CD8-positive, alpha-beta memory T cell (primary cell): ENCODE results near the gene ZBTB5. TPM values are rescaled to one million over a fixed set of nuclear protein-coding genes. Genes with fewer than 3 reads are reported as not detected.
A peak's percentile ranks its signal among the peaks of the same experiment; 100 is the strongest.

Source experiments
- CTCF ChIA-PET: fragments of 350-600 bp; sonication (Branson Sonifier 250); formaldehyde crosslinking; loops from one replicate; lab custom pipeline; 2021; ENCODE audit warnings: antibody characterized with exemption; lab: Charles Lee
- POLR2A ChIA-PET: fragments of 350-600 bp; sonication (Branson Sonifier 250); formaldehyde crosslinking; loops from one replicate; lab custom pipeline; 2021; ENCODE audit warnings: antibody characterized with exemption; lab: Charles Lee
- DNase-seq, 5 donors: peaks; one replicate each; pipeline versions ENCODE4 v3.0.0 to v3.0.0-alpha.2; 2020 to 2022; ENCODE audit warnings: mixed read lengths in 1 of 5
- H3K27ac ChIP-seq: one replicate; pipeline ENCODE4 v1.7.0; 2013; ENCODE audit warnings: low read depth, mild to moderate bottlenecking, low read length, moderate library complexity
- H3K27me3 ChIP-seq: 2 replicates; pipeline ENCODE4 v1.7.0; 2013; ENCODE audit warnings: low read length, mild to moderate bottlenecking; ENCODE audit not compliant: insufficient read depth, poor library complexity, severe bottlenecking
- H3K36me3 ChIP-seq: 2 replicates; pipeline ENCODE4 v1.7.0; 2013; ENCODE audit warnings: mild to moderate bottlenecking, low read length, moderate library complexity; ENCODE audit not compliant: insufficient read depth
- H3K4me1 ChIP-seq: 2 replicates; pipeline ENCODE4 v1.7.0; 2013; ENCODE audit warnings: mild to moderate bottlenecking, low read length, moderate library complexity; ENCODE audit not compliant: insufficient read depth
- H3K4me3 ChIP-seq: 2 replicates; pipeline ENCODE4 v1.7.0; 2013; ENCODE audit warnings: mild to moderate bottlenecking, low read length
- H3K9me3 ChIP-seq: 2 replicates; pipeline ENCODE4 v1.7.0; 2013; ENCODE audit warnings: mild to moderate bottlenecking, low read length
- H3K27ac Mint-ChIP-seq, 8 donors: one replicate each; pipeline ENCODE4 v1.8.0; 2020 to 2021; ENCODE audit warnings: mixed read lengths in 8 of 8, mild to moderate bottlenecking in 6 of 8, inconsistent platforms in 3 of 8, moderate library complexity in 3 of 8
- H3K27me3 Mint-ChIP-seq, 2 donors: one replicate each; pipeline ENCODE4 v1.8.0; 2020 to 2021; ENCODE audit warnings: mixed read lengths in 2 of 2, mild to moderate bottlenecking in 1 of 2, moderate library complexity in 1 of 2
- H3K36me3 Mint-ChIP-seq, 3 donors: one replicate each; pipeline ENCODE4 v1.8.0; 2020 to 2021; ENCODE audit warnings: mixed read lengths in 3 of 3, inconsistent platforms in 1 of 3, mild to moderate bottlenecking in 1 of 3
- H3K4me1 Mint-ChIP-seq, 3 donors: one replicate each; pipeline ENCODE4 v1.8.0; 2020 to 2021; ENCODE audit warnings: mixed read lengths in 3 of 3, inconsistent platforms in 1 of 3, mild to moderate bottlenecking in 1 of 3
- H3K4me3 Mint-ChIP-seq, 7 donors: one replicate each; pipeline ENCODE4 v1.8.0; 2020 to 2021; ENCODE audit warnings: mixed read lengths in 7 of 7, mild to moderate bottlenecking in 6 of 7, moderate library complexity in 4 of 7, inconsistent platforms in 2 of 7
- H3K9me3 Mint-ChIP-seq, 5 donors: one replicate each; pipeline ENCODE4 v1.8.0; 2020 to 2022; ENCODE audit warnings: mixed read lengths in 5 of 5, mild to moderate bottlenecking in 3 of 5, moderate library complexity in 2 of 5, inconsistent platforms in 1 of 5
- polyA plus RNA-seq: library from polyadenylated mRNA; unstranded; fragments of 300-500 nt; fragmentation: Illumina TruSeq; gene quantifications from one replicate; pipeline ENCODE4 v1.2.3, GENCODE V29; 2021
- total RNA-seq, 2 experiments: library from RNA; stranded (reverse); gene quantifications; one replicate each; pipeline ENCODE4 v1.2.3, GENCODE V29; 2021

Gene ZBTB5
- total and polyA plus RNA-seq, 3 experiments from 2014 or later: 0.81 to 7.9 (median 7.0) TPM

GRCh38 chr9:37446401-37446800 is 18.8 kb downstream of the ZBTB5 start:
- Histone ChIP-seq H3K9me3 (no peaks in the 10 kb centered on the region), H3K36me3 (peaks cover 23% of the 10 kb centered on the region), H3K27me3 (no peaks in the 10 kb centered on the region), H3K4me3 (no peak overlapping the region), H3K27ac (no peak overlapping the region), H3K4me1 (no peaks in the 10 kb centered on the region)
- no peak for DNase-seq
- peak overlapping the region in 3 of 8 donors; percentile 6 to 65 (median 17) for H3K27ac Mint-ChIP-seq
- H3K4me3 Mint-ChIP-seq: no peak overlapping the region
- POLR2A ChIA-PET: no interaction called here
- peaks cover 0 to 1% of the 10 kb centered on the region in 2 donors for H3K27me3 Mint-ChIP-seq
- H3K36me3 Mint-ChIP-seq: peaks cover 0 to 52% (median 9%) of the 10 kb centered on the region in 3 donors
- H3K4me1 Mint-ChIP-seq: peaks cover 13 to 37% (median 15%) of the 10 kb centered on the region in 3 donors
- no peaks in the 10 kb centered on the region for H3K9me3 Mint-ChIP-seq
- CTCF ChIA-PET: interaction anchor here (0.7 kb wide), 1 partner anchor 36 kb away, joined by 3 read pairs; no protein-coding TSS in a partner anchor

DNA sequence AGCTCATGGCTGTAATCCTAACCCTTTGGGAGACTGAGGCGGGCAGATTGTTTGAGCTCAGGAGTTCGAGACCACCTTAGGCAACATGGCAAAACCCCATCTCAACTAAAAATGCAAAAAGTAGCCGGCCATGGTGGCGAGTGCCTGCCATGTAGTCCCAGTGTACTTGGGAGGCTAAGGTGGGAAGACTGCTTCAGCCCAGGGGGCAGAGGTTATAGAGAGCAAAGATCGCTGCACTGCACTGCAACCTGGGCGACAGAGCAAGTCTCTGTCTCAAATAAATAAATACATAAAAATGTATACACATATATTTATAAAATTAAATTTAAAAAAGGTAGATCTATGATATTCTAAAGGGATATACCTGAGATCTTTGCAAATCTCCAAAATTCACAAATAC is 19.4 kb downstream of the ZBTB5 start:
- no peaks in the 10 kb centered on the region for H3K27me3 ChIP-seq
- Mint-ChIP-seq H3K27me3 (peaks cover 0 to 1% of the 10 kb centered on the region in 2 donors), H3K4me1 (peaks cover 13 to 37% (median 15%) of the 10 kb centered on the region in 3 donors), H3K27ac (peak overlapping the region in 2 of 8 donors; percentile 15 to 63), H3K9me3 (no peaks in the 10 kb centered on the region), H3K36me3 (peaks cover 0 to 54% (median 12%) of the 10 kb centered on the region in 3 donors), H3K4me3 (no peak overlapping the region)
- CTCF ChIA-PET: interaction anchor here (0.7 kb wide), 1 partner anchor 36 kb away, joined by 3 read pairs; no protein-coding TSS in a partner anchor
- POLR2A ChIA-PET: no interaction called here
- no peak for DNase-seq
- H3K4me1 ChIP-seq: no peaks in the 10 kb centered on the region
- H3K4me3 ChIP-seq: no peak overlapping the region
- H3K36me3 ChIP-seq: peaks cover 28% of the 10 kb centered on the region
- H3K27ac ChIP-seq: no peak overlapping the region
- H3K9me3 ChIP-seq: no peaks in the 10 kb centered on the region

- Mint-ChIP-seq H3K27ac (peak overlapping the region in 4 of 8 donors; percentile 3 to 75 (median 34)), H3K4me1 (peaks cover 13 to 35% (median 15%) of the 10 kb centered on the region in 3 donors), H3K36me3 (peaks cover 0 to 58% (median 12%) of the 10 kb centered on the region in 3 donors), H3K9me3 (no peaks in the 10 kb centered on the region), H3K4me3 (no peak overlapping the region), H3K27me3 (peaks cover 0 to 1% of the 10 kb centered on the region in 2 donors)
- CTCF ChIA-PET: no interaction called here
- Histone ChIP-seq H3K27me3 (no peaks in the 10 kb centered on the region), H3K36me3 (peaks cover 33% of the 10 kb centered on the region), H3K9me3 (no peaks in the 10 kb centered on the region), H3K4me1 (no peaks in the 10 kb centered on the region), H3K27ac (no peak overlapping the region), H3K4me3 (no peak overlapping the region)
- POLR2A ChIA-PET: no interaction called here
- no peak for DNase-seq
Observed at GRCh38 chr9:37444890-37445289, 20.4 kb downstream of the ZBTB5 start.

DNA sequence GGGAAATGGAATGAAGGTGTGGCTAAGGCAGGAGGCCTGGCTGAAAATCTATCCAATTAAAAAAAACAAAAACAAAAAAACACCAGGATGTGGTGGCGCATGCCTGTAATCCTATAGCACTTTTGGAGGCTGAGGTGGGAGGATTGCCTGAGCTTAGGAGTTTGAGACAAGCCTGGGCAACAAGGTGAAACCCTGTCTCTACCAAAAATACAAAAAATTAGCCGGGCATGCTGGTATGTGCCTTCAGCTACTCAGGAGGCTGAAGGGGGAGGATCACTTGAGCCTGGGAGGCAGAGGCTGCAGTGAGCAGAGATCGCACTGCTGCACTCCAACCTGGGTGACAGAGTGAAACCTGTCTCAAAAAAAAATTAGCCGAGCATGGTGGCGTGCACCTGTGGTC is 21.7 kb downstream of the ZBTB5 start:
- Histone ChIP-seq H3K4me3 (no peak overlapping the region), H3K27me3 (no peaks in the 10 kb centered on the region), H3K9me3 (no peaks in the 10 kb centered on the region), H3K36me3 (peaks cover 37% of the 10 kb centered on the region), H3K27ac (no peak overlapping the region), H3K4me1 (no peaks in the 10 kb centered on the region)
- Mint-ChIP-seq H3K27ac (no peak overlapping the region), H3K36me3 (peaks cover 0 to 65% (median 9%) of the 10 kb centered on the region in 3 donors), H3K9me3 (no peaks in the 10 kb centered on the region), H3K27me3 (peaks cover 0 to 1% of the 10 kb centered on the region in 2 donors), H3K4me1 (peaks cover 13 to 32% (median 15%) of the 10 kb centered on the region in 3 donors), H3K4me3 (no peak overlapping the region)
- ChIA-PET CTCF (no interaction called here), POLR2A (no interaction called here)
- DNase-seq: no peak

- no peaks in the 10 kb centered on the region for H3K4me1 ChIP-seq
- Mint-ChIP-seq H3K27ac (peak overlapping the region in 1 of 8 donors; percentile 29), H3K36me3 (peaks cover 0 to 69% (median 9%) of the 10 kb centered on the region in 3 donors), H3K4me3 (no peak overlapping the region), H3K27me3 (peaks cover 0 to 1% of the 10 kb centered on the region in 2 donors), H3K4me1 (peaks cover 10 to 23% (median 13%) of the 10 kb centered on the region in 3 donors), H3K9me3 (no peaks in the 10 kb centered on the region)
- CTCF ChIA-PET: no interaction called here
- H3K36me3 ChIP-seq: peaks cover 41% of the 10 kb centered on the region
- H3K27me3 ChIP-seq: no peaks in the 10 kb centered on the region
- POLR2A ChIA-PET: interaction anchor here (0.7 kb wide), 1 partner anchor 24 kb away, joined by 3 read pairs; no protein-coding TSS in a partner anchor
- no peak for DNase-seq
- no peaks in the 10 kb centered on the region for H3K9me3 ChIP-seq
- H3K4me3 ChIP-seq: no peak overlapping the region
- H3K27ac ChIP-seq: no peak overlapping the region
Observed at GRCh38 chr9:37442556-37442955, 22.7 kb downstream of the ZBTB5 start.

- Mint-ChIP-seq H3K36me3 (peaks cover 0 to 73% (median 11%) of the 10 kb centered on the region in 3 donors), H3K9me3 (no peaks in the 10 kb centered on the region), H3K27ac (peak overlapping the region in 1 of 8 donors; percentile 32), H3K27me3 (peaks cover 0 to 1% of the 10 kb centered on the region in 2 donors), H3K4me3 (no peak overlapping the region), H3K4me1 (peaks cover 7 to 18% (median 11%) of the 10 kb centered on the region in 3 donors)
- POLR2A ChIA-PET: interaction anchor here (0.7 kb wide), 1 partner anchor 24 kb away, joined by 3 read pairs; no protein-coding TSS in a partner anchor
- Histone ChIP-seq H3K9me3 (no peaks in the 10 kb centered on the region), H3K36me3 (peaks cover 43% of the 10 kb centered on the region), H3K4me3 (no peak overlapping the region), H3K27ac (no peak overlapping the region), H3K27me3 (no peaks in the 10 kb centered on the region), H3K4me1 (no peaks in the 10 kb centered on the region)
- no peak for DNase-seq
- CTCF ChIA-PET: no interaction called here
Observed at GRCh38 chr9:37441776-37442370, 23.4 kb downstream of the ZBTB5 start.

DNA sequence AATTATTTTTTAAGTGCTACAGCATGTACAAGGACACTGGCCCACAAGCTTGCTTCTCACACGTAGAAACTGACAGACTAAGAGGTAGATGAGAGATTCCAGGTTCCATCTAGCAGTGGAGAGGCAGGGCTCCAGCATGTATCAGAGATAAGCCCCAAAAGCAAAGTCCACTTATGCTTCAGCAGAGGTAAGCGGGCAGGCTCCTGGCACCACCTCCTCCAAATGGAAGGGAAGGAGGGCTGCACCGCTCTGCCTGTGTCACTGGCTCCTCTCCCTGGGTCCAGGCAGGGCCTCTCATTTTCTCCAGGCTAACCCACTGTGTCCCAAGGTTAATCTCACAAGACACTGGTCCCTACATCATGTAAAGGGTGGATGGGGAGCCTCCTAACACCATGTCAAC is 26.9 kb downstream of the ZBTB5 start:
- peaks cover 0 to 91% (median 13%) of the 10 kb centered on the region in 3 donors for H3K36me3 Mint-ChIP-seq
- Histone ChIP-seq H3K9me3 (no peaks in the 10 kb centered on the region), H3K27me3 (no peaks in the 10 kb centered on the region), H3K4me1 (no peaks in the 10 kb centered on the region), H3K4me3 (no peak overlapping the region), H3K27ac (no peak overlapping the region), H3K36me3 (peaks cover 49% of the 10 kb centered on the region)
- no peak for DNase-seq
- H3K4me3 Mint-ChIP-seq: no peak overlapping the region
- ChIA-PET CTCF (no interaction called here), POLR2A (no interaction called here)
- no peaks in the 10 kb centered on the region for H3K9me3 Mint-ChIP-seq
- H3K27me3 Mint-ChIP-seq: no peaks in the 10 kb centered on the region
- peak overlapping the region in 2 of 8 donors; percentile 48 to 81 for H3K27ac Mint-ChIP-seq
- no peaks in the 10 kb centered on the region for H3K4me1 Mint-ChIP-seq

GRCh38 chr9:37437621-37438020 is 27.6 kb downstream of the ZBTB5 start:
- peaks cover 0 to 92% (median 13%) of the 10 kb centered on the region in 3 donors for H3K36me3 Mint-ChIP-seq
- no peak for DNase-seq
- H3K36me3 ChIP-seq: peaks cover 48% of the 10 kb centered on the region
- H3K4me3 Mint-ChIP-seq: no peak overlapping the region
- CTCF ChIA-PET: no interaction called here
- H3K9me3 Mint-ChIP-seq: no peaks in the 10 kb centered on the region
- no peaks in the 10 kb centered on the region for H3K27me3 ChIP-seq
- no peaks in the 10 kb centered on the region for H3K9me3 ChIP-seq
- H3K27ac Mint-ChIP-seq: peak overlapping the region in 2 of 8 donors; percentile 36 to 43
- no peaks in the 10 kb centered on the region for H3K27me3 Mint-ChIP-seq
- POLR2A ChIA-PET: no interaction called here
- no peak overlapping the region for H3K4me3 ChIP-seq
- H3K4me1 ChIP-seq: no peaks in the 10 kb centered on the region
- H3K4me1 Mint-ChIP-seq: peaks cover 0 to 3% (median 0%) of the 10 kb centered on the region in 3 donors
- H3K27ac ChIP-seq: no peak overlapping the region
